Bronchial epithelial cell (primary cell): ENCODE data around the gene TMEM198. TPM values are rescaled to one million over a fixed set of nuclear protein-coding genes. Genes with fewer than 3 reads are reported as not detected.

Source experiments
- DNase-seq: peaks from one replicate; pipeline ENCODE4 v3.0.0-alpha.2; 2010; ENCODE audit warnings: low read depth
- FAIRE-seq: peaks from 2 replicates; lab custom pipeline; 2011; peaks lifted over from hg19 to GRCh38; lab: Jason Lieb, UNC
- H3K27me3 ChIP-seq: 2 replicates; pipeline ENCODE4 v1.5.1; 2011; ENCODE audit warnings: low read length; ENCODE audit not compliant: control insufficient read depth, insufficient read depth
- H3K36me3 ChIP-seq: 2 replicates; pipeline ENCODE4 v1.5.1; 2011; ENCODE audit warnings: low read length; ENCODE audit not compliant: control insufficient read depth, insufficient read depth
- H3K4me3 ChIP-seq: 2 replicates; pipeline ENCODE4 v1.5.1; 2011; ENCODE audit warnings: mild to moderate bottlenecking, low read depth, low read length, control low read depth
- CTCF ChIP-seq: IDR thresholded peaks from 2 replicates; pipeline ENCODE4 v1.5.1; 2011; ENCODE audit warnings: mild to moderate bottlenecking, moderate library complexity, low read length, control low read depth, inconsistent platforms; ENCODE audit not compliant: insufficient read depth, severe bottlenecking
- total RNA-seq: library from RNA; depleted of rRNA; stranded (reverse); fragments of >200 nt; gene quantifications from 2 replicates; pipeline ENCODE4 v1.2.1, GENCODE V29; 2014

Gene TMEM198
- total RNA-seq, 1 donor from 2014 or later = under 0.01 TPM

- no peak for TF ChIP-seq CTCF
- FAIRE-seq = no peak
- no peaks in the 10 kb centered on the region for H3K27me3 ChIP-seq
Measured at GRCh38 chr2:219567791-219568361, 24.0 kb downstream of the TMEM198 start.

GRCh38 chr2:219569041-219569440 lies 25.2 kb downstream of the TMEM198 start:
- Histone ChIP-seq H3K36me3 (peaks cover 1% of the 10 kb centered on the region), H3K4me3 (no peak overlapping the region), H3K27me3 (no peaks in the 10 kb centered on the region)
- FAIRE-seq = no peak
- DNase-seq = no peak
- TF ChIP-seq CTCF = no peak

More at GRCh38 chr2:219567791-219568361, 24.0 kb downstream of the TMEM198 start:
- Histone ChIP-seq H3K4me3 (no peak overlapping the region), H3K36me3 (peaks cover 1% of the 10 kb centered on the region)
- no peak for DNase-seq

- H3K4me3 ChIP-seq = no peak overlapping the region
- H3K27me3 ChIP-seq = no peaks in the 10 kb centered on the region
- no peak for FAIRE-seq
- TF ChIP-seq CTCF = no peak
- DNase-seq = no peak
- H3K36me3 ChIP-seq = peaks cover 1% of the 10 kb centered on the region
Measured at GRCh38 chr2:219569635-219570034, 25.8 kb downstream of the TMEM198 start.

GRCh38 chr2:219570194-219570923 lies 26.5 kb downstream of the TMEM198 start:
- TF ChIP-seq CTCF = no peak
- no peaks in the 10 kb centered on the region for H3K27me3 ChIP-seq
- peak overlapping the region; percentile 66 for H3K4me3 ChIP-seq
- no peak for FAIRE-seq
- DNase-seq = peak; percentile 12
- H3K36me3 ChIP-seq = peaks cover 1% of the 10 kb centered on the region

- DNase-seq (no peak), FAIRE-seq (no peak)
- Histone ChIP-seq H3K4me3 (peak overlapping the region; percentile 66), H3K27me3 (no peaks in the 10 kb centered on the region), H3K36me3 (peaks cover 1% of the 10 kb centered on the region)
- TF ChIP-seq CTCF = no peak
Measured at GRCh38 chr2:219570924-219571310, 27.1 kb downstream of the TMEM198 start.
